GM10248 (cell line): ENCODE results near the gene PRDM1.

Experiments used
- CTCF ChIA-PET: fragments of 300-600 bp; sonication (Branson Sonifier 250); formaldehyde crosslinking; extraction: SDS; loops from one replicate; lab custom pipeline; 2021; ENCODE audit warnings: antibody characterized with exemption; lab: Yijun Ruan, JAX
- POLR2A ChIA-PET: fragments of 350-650 bp; sonication (Branson Sonifier 250); formaldehyde crosslinking; extraction: SDS; loops from one replicate; lab custom pipeline; 2020; ENCODE audit warnings: antibody characterized with exemption; lab: Yijun Ruan, JAX
- DNase-seq: peaks from one replicate; pipeline ENCODE4 v3.0.0; 2012; ENCODE audit errors: extremely low spot score
- TF ChIP-seq, protein P1 (sequence below): IDR thresholded peaks from 2 replicates; pipeline ENCODE4 v1.5.1; 2012; ENCODE audit warnings: mild to moderate bottlenecking, low read depth; ENCODE audit errors: extremely low read depth, missing control alignments, control extremely low read depth

The PRDM1 gene

DNA sequence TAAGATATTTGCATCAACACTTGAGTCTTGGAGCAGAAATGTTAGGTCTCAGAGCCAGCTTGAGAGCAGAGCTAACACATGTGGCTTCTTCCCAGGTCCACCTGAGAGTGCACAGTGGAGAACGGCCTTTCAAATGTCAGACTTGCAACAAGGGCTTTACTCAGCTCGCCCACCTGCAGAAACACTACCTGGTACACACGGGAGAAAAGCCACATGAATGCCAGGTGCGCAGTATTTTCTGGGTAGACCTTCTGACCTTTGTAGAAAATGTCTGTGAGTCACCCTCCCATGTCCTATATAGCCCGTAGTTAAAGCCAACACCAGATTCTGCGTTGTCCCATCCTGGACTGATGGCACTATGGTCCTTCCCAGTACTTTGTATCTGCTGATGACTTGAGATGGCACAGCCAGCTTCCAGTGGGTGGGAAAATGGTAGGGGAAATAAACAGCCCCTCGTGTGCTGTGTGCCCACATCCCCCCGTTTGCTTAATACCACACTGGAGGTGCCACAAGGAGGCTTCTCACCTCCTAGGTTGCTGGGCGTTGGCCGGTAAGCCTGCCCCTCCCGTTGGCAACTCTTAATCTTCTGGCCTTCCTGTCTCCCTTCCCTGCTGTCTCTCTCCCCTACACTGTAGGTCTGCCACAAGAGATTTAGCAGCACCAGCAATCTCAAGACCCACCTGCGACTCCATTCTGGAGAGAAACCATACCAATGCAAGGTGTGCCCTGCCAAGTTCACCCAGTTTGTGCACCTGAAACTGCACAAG is 20.3 kb downstream of the PRDM1 start:
- no peak for DNase-seq
- ChIA-PET CTCF (interaction anchor here (0.9 to 1.5 kb wide), 3 partner anchors 12 to 675 kb away, joined by 3 to 7 read pairs (median 3); no protein-coding TSS in a partner anchor), POLR2A (no interaction called here)
- TF ChIP-seq, protein P1, sequence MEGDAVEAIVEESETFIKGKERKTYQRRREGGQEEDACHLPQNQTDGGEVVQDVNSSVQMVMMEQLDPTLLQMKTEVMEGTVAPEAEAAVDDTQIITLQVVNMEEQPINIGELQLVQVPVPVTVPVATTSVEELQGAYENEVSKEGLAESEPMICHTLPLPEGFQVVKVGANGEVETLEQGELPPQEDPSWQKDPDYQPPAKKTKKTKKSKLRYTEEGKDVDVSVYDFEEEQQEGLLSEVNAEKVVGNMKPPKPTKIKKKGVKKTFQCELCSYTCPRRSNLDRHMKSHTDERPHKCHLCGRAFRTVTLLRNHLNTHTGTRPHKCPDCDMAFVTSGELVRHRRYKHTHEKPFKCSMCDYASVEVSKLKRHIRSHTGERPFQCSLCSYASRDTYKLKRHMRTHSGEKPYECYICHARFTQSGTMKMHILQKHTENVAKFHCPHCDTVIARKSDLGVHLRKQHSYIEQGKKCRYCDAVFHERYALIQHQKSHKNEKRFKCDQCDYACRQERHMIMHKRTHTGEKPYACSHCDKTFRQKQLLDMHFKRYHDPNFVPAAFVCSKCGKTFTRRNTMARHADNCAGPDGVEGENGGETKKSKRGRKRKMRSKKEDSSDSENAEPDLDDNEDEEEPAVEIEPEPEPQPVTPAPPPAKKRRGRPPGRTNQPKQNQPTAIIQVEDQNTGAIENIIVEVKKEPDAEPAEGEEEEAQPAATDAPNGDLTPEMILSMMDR: no peak

DNA sequence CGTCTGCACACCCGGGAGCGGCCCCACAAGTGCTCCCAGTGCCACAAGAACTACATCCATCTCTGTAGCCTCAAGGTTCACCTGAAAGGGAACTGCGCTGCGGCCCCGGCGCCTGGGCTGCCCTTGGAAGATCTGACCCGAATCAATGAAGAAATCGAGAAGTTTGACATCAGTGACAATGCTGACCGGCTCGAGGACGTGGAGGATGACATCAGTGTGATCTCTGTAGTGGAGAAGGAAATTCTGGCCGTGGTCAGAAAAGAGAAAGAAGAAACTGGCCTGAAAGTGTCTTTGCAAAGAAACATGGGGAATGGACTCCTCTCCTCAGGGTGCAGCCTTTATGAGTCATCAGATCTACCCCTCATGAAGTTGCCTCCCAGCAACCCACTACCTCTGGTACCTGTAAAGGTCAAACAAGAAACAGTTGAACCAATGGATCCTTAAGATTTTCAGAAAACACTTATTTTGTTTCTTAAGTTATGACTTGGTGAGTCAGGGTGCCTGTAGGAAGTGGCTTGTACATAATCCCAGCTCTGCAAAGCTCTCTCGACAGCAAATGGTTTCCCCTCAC is 21.0 kb downstream of the PRDM1 start:
- DNase-seq: no peak
- TF ChIP-seq, protein P1: no peak
- CTCF ChIA-PET: no interaction called here
- POLR2A ChIA-PET: interaction anchor here (0.6 kb wide), 1 partner anchor 376 kb away, joined by 4 read pairs; no protein-coding TSS in a partner anchor

DNA sequence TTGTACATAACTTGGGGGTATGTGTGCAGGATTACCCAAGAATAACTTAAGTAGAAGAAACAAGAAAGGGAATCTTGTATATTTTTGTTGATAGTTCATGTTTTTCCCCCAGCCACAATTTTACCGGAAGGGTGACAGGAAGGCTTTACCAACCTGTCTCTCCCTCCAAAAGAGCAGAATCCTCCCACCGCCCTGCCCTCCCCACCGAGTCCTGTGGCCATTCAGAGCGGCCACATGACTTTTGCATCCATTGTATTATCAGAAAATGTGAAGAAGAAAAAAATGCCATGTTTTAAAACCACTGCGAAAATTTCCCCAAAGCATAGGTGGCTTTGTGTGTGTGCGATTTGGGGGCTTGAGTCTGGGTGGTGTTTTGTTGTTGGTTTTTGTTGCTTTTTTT is 22.0 kb downstream of the PRDM1 start:
- POLR2A ChIA-PET: no interaction called here
- DNase-seq: no peak
- CTCF ChIA-PET: no interaction called here
- TF ChIP-seq, protein P1: no peak

DNA sequence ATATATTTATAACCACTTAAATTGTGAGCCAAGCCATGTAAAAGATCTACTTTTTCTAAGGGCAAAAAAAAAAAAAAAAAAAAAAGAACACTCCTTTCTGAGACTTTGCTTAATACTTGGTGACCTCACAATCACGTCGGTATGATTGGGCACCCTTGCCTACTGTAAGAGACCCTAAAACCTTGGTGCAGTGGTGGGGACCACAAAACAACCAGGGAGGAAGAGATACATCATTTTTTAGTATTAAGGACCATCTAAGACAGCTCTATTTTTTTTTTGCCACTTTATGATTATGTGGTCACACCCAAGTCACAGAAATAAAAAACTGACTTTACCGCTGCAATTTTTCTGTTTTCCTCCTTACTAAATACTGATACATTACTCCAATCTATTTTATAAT is 22.9 kb downstream of the PRDM1 start:
- CTCF ChIA-PET: interaction anchor here (1.0 kb wide), 1 partner anchor 20 kb away, joined by 5 read pairs; no protein-coding TSS in a partner anchor

DNA sequence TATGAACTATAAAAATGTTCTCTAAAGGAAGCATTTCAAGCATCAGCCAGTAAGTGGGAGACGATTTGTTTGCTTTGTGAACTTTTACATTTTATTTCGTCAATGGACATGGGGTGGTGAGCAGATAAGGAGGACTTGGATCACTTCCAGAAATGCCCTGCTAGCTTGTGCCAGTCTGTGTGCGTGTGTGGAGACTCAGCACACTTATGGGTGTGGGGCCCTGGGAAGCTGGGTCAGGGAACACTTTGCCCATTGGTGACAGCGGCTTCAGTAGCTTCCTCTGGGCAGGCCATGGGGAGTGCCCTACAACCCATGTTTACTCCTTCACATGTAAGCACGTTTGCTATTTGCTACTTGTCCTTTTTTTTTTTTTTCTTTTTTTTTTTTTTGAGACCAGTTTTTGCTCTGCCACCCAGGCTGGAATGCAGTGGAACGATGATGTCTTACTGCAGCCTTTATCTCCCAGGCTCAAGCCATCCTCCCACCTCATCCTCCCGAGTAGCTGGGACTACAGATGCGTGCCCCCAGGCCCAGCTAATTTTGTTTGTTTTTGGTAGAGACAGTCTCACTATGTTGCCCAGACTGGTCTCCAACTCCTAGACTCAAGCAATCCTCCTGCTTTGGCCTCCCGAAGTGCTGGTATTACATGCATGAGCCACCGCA is 24.2 kb downstream of the PRDM1 start:
- TF ChIP-seq, protein P1: no peak
- POLR2A ChIA-PET: no interaction called here
- DNase-seq: no peak

More for the DNA sequence above, 22.9 kb downstream of the PRDM1 start:
- no peak for DNase-seq
- POLR2A ChIA-PET: no interaction called here
- TF ChIP-seq, protein P1: no peak

DNA sequence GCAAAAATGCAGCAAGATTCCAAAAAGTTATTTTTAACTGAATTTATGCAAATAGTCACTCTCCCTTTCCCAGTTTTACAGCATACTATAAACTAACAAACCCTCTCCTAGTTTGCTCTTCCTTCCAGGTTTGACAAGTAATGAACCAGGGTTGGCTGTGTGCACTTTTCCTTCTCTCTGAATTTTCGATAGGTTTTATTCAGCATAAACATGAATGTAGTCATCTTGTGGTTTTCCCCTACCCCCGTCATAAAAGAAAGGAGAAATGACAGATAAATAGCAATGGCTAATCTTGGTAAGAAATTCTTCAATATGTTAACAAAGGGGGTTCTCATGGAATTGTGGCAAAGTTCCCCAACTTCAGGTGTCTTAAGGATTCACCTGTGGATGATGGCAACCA is 26.3 kb downstream of the PRDM1 start:
- DNase-seq: no peak
- TF ChIP-seq, protein P1: no peak
- CTCF ChIA-PET: interaction anchor here (1.0 to 2.5 kb wide), 4 partner anchors 10 to 29 kb away, joined by 3 to 7 read pairs (median 4); partner anchors contain the start of gene PRDM1
- POLR2A ChIA-PET: no interaction called here

More for the DNA sequence above, 24.2 kb downstream of the PRDM1 start:
- CTCF ChIA-PET: no interaction called here
